GM12892 (cell line): Measurements from ENCODE around the gene LSAMP.

ENCODE experiments used
- POLR2A ChIP-seq: IDR thresholded peaks from 2 replicates; pipeline ENCODE4 v1.6.1; 2011; ENCODE audit warnings: low read depth, low read length, control low read depth
- POLR2AphosphoS5 ChIP-seq: IDR thresholded peaks from 2 replicates; pipeline ENCODE4 v1.6.1; 2011; ENCODE audit warnings: low read depth, low read length, control low read depth
- TAF1 ChIP-seq: IDR thresholded peaks from 2 replicates; pipeline ENCODE4 v1.6.1; 2011; ENCODE audit warnings: low read depth, mild to moderate bottlenecking, control low read depth, low read length, borderline replicate concordance

DNA sequence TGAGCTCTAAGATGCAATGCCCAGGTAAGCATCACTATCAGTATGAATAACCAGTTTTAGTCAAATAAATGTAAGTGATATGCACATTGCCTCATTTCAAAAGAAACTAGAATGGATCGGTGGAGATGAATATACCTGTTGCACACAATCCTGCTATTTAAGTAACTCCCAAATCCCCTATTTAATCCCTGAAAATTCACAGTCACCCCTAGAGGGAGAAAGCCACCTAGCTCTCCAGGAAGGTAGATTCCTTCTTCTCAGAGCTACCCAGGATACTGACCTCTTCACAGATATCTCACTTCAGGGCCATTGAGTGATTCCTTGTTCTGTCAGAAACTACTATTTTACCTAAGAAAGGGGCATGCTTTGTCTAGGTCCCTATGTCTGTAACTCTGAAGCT lies 11.7 kb downstream of the LSAMP start:
- TF ChIP-seq POLR2AphosphoS5 (no peak), POLR2A (no peak), TAF1 (no peak)
